Astrocyte of the spinal cord (primary cell): Measurements from ENCODE around the gene PRKAR1B.

Experiments
- DNase-seq: peaks from one replicate; pipeline ENCODE4 v3.0.0; 2011; ENCODE audit warnings: low read depth, low spot score
- H3K4me3 ChIP-seq: 2 replicates; pipeline ENCODE4 v1.5.1; 2011; ENCODE audit warnings: low read depth, mild to moderate bottlenecking, low read length, moderate library complexity
- in situ Hi-C: cut with HindIII; loops from 2 replicates; pipeline ENCODE4 v1.10.0; 2017; ENCODE audit warnings: low sequenced_read_pairs
- TF ChIP-seq, protein P1 (sequence below): IDR thresholded peaks from 2 replicates; pipeline ENCODE4 v1.5.1; 2012; ENCODE audit warnings: low read depth, mild to moderate bottlenecking, low read length, inconsistent platforms

Gene PRKAR1B

DNA sequence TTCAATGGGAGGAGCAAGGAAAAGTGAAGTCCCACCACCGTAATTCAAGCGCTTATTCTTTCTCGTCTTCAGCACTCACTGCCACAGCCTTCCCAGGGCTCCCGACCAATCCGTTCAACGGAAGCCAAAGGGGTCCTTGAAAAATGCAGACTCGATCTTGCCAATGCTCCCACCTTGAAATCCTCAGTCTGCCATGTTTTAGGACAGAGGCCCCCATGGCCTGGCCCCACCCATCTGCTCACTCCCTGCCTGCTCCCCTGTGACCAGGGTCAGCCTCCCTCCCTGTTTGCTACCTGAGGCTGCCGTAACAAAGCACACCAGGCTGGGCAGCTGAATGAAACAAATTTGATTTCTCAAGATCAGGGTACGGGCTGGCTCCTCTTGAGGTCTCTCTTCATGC, 3.5 kb downstream of the PRKAR1B start:
- H3K4me3 ChIP-seq = no peak overlapping the region
- no peak for DNase-seq
- in situ Hi-C loops = no loop called here
- TF ChIP-seq, protein P1, sequence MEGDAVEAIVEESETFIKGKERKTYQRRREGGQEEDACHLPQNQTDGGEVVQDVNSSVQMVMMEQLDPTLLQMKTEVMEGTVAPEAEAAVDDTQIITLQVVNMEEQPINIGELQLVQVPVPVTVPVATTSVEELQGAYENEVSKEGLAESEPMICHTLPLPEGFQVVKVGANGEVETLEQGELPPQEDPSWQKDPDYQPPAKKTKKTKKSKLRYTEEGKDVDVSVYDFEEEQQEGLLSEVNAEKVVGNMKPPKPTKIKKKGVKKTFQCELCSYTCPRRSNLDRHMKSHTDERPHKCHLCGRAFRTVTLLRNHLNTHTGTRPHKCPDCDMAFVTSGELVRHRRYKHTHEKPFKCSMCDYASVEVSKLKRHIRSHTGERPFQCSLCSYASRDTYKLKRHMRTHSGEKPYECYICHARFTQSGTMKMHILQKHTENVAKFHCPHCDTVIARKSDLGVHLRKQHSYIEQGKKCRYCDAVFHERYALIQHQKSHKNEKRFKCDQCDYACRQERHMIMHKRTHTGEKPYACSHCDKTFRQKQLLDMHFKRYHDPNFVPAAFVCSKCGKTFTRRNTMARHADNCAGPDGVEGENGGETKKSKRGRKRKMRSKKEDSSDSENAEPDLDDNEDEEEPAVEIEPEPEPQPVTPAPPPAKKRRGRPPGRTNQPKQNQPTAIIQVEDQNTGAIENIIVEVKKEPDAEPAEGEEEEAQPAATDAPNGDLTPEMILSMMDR = no peak

DNA sequence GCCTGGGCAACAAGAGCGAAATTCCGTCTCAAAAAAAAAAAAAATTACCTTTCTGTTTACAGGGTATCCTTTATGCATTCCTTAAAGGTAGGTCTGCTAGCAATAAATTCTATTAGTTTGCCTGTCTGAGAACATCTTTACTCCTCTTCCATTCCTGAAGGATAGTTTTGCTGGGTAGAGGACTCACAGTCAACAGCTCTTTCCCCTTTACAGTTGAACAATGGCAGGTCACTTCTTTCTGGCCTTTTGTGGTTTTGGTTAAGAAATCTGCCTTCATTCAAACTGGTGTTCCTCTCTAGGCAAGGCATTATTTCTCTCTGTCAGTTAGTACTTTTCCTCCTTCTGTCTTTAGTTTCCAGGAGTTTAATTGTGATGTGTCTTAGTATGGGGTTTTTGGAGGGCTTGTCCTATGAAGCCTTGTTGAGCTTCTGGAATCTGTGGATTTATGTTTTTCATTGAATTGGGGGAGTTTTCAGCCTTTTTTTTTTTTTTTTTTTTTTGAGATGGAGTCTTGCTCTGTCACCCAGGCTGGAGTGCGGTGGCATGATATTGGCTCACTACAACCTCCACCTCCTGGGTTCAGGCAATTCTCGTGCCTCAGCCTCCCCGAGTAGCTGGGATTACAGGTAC, 5.3 kb downstream of the PRKAR1B start:
- no peak overlapping the region for H3K4me3 ChIP-seq
- TF ChIP-seq, protein P1 = no peak
- in situ Hi-C loops = no loop called here
- no peak for DNase-seq

DNA sequence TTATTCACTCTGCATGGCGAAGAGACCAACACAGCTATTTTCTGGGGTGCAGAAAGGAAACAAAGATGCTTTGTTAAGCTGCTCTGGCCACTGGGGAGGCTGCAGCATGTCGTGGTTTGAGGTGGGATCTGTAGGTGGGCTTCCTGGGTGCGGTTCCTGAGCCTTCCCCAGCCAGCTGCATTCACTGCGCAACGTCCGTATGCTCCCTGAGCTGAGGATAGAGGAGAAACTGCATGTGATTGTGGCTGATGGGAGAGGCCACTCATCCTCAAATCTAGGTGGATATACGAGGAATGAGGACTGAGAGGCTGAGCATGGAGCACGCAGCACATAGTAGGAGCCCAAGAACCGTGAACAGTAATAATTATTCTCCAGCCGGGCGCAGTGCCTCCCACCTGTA, 10.4 kb downstream of the PRKAR1B start:
- in situ Hi-C loops = no loop called here
- TF ChIP-seq, protein P1 = no peak
- no peak overlapping the region for H3K4me3 ChIP-seq
- DNase-seq = no peak

DNA sequence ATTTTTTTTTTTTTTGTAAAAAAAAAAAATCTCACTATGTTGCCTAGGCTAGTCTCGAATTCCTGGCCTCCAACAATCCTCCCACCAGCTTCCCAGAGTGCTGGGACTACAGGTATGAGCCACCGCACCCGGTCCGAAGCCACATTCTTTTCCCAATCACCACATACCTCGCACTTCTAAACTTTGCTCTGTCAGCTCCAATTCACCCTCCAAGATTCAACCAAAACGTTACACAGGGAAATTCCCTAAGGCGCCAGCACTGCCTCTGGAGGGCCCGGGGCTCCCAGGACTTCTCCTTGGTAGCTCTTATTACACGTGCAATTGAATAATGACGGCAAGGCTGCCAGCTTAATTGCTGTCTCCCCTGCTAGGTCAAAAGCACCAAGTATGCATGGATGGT, 10.9 kb downstream of the PRKAR1B start:
- TF ChIP-seq, protein P1 = no peak
- no peak overlapping the region for H3K4me3 ChIP-seq
- DNase-seq = no peak
- in situ Hi-C loops = no loop called here

DNA sequence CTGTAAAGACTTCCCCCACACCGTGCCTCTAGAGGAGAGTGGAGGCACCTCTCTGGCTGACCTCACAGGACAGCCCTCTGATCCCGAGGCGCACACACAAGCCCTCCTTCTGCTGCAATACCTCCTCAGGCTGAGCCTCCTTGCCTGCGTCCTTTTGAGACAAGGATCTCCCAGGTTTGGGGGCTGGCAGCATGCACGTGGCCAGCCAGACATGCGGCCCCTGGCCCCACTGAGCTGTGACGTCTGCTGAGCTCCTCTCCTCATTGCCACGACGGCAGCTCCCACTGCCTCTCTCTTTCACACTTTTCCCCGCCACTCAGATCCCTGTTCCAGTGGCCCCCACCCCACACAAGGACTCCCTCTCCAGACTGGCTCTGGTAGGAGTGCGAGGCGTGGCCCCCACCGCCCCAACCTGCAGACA, 12.8 kb downstream of the PRKAR1B start:
- in situ Hi-C loops = no loop called here
- no peak overlapping the region for H3K4me3 ChIP-seq
- TF ChIP-seq, protein P1 = no peak
- no peak for DNase-seq

GRCh38 chr7:713488-714230, 13.4 kb downstream of the PRKAR1B start:
- TF ChIP-seq, protein P1 = no peak
- in situ Hi-C loops = no loop called here
- H3K4me3 ChIP-seq = no peak overlapping the region
- no peak for DNase-seq
